Activated naive CD4-positive, alpha-beta T cell treated with anti-CD3 and anti-CD28 coated beads, Interleukin-2, amount 50 U/mL, for 16 hours (primary cell): ENCODE data around the gene ECEL1.

Source experiments
- DNase-seq: peaks from one replicate; pipeline ENCODE4 v3.0.0-alpha.2; 2020

Gene ECEL1

DNA sequence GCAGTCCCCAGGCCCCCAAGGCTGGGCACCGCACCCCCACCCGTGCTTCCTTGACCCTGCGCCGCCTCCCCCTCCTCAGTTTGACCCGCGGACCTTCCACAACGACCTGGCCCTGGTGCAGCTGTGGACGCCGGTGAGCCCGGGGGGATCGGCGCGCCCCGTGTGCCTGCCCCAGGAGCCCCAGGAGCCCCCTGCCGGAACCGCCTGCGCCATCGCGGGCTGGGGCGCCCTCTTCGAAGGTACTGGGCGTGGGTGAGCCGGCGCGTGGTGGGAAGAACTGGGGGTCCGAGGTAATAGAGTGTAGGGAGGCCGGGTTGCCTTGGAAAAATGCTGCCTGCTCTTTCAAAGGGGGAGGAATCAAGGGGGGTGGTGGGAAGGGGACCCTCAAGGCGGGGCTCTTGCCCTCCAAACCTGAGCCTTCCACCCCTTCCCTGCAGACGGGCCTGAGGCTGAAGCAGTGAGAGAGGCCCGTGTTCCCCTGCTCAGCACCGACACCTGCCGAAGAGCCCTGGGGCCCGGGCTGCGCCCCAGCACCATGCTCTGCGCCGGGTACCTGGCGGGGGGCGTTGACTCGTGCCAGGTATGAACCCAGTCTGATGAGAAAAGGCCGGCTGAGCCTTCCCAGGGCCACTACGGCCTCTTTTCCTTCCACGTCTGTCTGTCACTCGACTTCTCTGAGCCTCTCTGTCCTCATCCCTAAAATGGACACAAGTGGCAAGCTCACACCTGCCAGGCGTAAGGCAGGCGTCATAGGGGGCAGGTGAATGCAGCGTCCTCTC lies 35.2 kb upstream of the ECEL1 start:
- DNase-seq = no peak

DNA sequence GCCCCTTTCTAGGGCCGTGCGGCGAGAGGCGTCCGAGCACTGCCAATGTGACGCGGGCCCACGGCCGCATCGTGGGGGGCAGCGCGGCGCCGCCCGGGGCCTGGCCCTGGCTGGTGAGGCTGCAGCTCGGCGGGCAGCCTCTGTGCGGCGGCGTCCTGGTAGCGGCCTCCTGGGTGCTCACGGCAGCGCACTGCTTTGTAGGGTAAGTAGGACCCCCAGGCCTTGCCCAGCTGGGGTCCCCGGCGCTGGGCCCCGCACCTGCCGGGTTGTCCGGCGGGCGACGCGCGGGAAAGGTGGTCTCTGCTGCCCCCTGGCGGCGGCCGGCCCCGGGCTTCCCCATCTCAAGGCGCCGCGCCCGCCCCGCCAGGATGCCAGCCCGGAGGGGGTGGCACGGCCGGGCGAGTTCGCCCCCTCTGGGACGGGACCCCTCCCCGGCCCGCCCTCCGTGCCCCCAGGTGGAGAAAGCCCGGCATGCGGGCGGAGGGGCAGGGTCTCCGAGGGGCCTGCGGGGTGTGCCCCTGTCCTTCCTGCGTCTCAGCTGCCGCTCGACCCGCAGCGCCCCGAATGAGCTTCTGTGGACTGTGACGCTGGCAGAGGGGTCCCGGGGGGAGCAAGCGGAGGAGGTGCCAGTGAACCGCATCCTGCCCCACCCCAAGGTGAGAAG lies 34.5 kb upstream of the ECEL1 start:
- DNase-seq = peak; percentile 71

DNA sequence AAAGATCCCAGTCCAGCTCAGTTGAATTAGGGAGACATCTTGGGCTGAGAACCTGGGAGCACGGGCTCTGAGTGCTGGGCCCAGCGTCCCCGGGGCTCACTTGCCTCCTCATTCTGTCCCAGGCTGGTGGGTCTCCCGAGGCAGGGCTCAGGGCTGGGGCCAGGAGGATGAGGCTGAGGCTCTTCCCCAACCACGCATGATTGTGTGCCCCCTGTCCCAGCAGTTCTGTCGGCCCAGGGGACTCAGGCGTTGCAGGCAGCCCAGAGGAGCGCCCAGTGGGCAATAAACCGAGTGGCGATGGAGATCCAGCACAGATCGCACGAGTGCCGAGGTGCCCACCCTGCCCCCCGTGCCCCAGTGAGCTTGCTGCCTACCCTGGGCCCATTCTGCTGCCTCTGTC lies 33.5 kb upstream of the ECEL1 start:
- DNase-seq = no peak

DNA sequence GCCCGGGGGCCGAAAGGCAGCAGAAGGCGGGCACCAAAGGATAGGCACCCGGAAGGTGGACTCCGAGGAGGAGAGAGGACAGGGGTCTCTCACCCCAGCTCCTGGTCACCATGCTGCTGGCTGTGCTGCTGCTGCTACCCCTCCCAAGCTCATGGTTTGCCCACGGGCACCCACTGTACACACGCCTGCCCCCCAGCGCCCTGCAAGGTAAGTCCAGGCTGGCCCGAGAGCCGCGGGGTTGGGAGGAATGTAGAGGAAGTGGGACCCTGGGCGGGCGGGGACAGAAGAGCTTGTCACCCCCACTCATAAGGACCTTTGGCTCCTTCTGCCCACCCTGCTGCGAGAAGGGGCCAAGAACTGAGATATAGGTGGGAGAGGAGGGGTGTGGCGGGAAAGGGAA lies 32.9 kb upstream of the ECEL1 start:
- no peak for DNase-seq

DNA sequence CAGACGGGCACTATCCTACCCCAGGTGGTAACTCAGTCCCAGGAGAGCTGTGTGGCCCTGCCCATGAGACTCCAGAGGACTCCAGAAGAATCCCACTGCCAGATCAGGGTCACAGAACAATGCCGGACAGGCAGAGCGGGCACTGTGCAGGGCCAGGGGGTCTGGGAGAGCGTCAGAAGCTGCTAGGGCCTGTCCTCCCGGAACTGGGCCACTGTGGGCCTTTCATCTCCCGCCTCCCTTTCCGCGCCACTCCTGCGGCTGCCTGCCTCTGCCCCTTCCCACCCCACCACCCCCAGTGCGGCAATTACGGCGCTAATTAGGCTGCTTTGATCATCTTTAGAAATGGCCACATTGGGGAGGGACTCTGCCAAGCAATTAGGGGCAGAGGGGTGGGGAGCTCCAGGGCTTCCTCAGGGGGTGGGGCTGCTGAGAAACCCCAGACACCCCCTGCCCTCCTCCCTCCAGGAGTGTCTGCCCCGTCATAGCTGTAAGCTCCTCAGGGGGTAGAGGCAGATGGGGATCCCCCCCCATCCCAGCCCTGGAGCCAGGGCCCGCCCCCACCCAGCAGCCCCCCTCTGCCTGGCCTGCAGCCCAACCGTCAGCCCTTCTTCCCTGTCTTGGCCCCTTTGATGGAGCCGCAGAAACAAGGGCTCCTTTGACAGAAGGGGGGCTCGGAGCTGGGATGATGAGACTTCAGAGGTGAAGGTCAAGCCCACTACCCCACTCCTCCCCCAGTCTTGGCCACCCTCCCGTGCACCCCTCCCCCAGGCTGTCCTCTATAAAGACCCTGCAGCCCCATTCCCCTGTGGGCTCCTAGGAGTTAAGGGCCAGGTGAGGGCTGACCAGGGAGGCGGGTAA lies 32.2 kb upstream of the ECEL1 start, which contains the start of gene PRSS56:
Gene PRSS56 (plus strand): TSS at position 808 of the 858 bp plus-strand sequence. CDS start 211 bp downstream, outside the sequence.
- DNase-seq = no peak

DNA sequence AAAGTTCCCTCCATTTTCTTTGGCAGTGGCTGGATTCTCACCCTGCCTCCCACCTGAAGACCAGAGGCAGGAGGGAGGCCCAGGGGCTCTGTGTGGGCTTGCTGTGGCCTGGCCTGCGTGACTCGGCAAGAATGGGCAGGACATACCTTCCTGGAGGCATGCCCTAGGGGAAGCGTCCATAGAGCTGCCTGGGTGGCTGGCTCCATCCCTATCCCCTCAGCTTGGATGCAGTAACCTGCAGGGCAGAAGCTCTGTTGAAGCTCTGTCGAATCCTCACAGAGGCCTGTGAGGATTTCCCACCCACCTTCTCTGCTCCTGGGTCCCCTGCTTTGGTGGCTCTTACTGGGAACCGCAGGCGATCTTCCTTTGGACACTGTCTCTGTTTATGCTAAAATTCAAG lies 31.2 kb upstream of the ECEL1 start:
- DNase-seq = no peak

DNA sequence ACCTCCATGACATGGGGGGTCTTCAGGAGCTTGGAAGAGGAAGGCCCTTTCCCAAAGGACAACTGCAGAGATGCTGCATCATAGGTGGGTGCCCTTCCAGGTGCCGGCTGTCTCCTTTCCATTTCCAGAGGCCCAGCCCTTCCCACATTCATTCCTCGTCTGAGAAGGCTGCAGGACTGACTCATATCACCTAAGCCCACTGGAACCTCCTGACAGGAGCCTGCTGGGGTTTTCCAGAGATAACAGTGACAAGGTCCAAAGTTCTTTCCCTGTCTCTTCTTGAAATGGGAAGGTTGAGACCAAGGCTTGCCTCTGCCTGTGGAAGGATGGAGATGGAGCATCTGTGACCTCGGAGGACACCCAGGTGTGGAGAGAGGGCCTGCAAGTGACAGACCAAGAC lies 28.9 kb upstream of the ECEL1 start:
- no peak for DNase-seq

DNA sequence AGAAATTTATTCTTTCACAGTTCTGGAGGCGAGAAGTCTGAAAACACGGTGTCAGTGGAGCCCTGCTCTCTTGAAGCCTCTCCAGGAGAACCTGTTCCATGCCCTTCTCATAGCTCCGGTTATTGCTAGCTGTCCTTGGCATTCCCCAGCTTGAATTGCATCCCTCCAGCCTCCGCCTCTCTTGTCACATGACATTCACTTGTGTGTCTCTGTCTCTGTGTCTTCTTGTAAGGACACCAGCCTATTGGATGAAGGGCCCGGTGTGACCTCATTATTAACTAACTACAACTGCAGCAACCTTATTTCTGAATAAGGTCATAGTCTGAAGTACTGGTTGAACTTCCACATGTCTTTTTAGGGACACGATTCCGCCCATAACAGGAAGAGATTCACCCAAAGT lies 28.0 kb upstream of the ECEL1 start:
- DNase-seq = no peak

DNA sequence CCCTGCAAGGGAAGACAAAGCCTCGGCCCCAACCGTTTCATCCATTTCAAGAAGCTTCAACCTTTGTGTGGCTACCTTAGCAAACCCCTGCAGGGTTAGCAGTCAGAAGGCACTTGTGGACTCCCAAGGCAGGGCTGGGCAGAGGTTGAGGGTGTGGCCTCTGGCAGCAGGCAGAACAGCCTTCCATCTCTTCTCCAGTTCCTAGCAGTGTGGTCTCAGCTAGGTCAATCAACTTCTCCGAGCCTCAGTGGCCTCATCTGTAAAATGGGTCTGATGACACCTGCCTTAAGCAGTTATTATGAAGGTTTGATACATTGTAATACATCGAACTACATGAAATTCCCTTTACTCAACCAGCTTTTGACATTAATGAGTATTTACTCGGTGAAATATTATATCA lies 25.7 kb upstream of the ECEL1 start:
- DNase-seq = no peak

DNA sequence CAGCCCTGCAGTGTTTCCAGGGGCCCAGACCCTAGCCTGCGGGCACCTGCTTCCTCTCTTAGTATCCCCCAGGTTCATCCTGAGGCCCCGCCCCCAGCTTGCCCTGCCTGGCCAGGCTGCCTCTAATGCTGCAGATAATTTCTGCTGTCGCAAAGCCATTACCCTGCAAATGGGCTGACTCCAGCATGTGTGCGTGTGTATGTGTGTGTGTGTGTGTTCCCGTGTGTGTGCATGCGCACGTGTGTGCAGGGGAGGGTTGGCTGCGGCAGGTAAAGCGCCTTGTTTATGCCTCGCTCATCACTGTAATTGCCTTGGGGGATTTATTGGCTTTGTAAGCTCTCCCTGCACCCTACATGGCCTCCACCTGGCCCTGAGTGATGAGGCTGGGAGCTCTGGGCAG lies 25.0 kb upstream of the ECEL1 start:
- DNase-seq = no peak

DNA sequence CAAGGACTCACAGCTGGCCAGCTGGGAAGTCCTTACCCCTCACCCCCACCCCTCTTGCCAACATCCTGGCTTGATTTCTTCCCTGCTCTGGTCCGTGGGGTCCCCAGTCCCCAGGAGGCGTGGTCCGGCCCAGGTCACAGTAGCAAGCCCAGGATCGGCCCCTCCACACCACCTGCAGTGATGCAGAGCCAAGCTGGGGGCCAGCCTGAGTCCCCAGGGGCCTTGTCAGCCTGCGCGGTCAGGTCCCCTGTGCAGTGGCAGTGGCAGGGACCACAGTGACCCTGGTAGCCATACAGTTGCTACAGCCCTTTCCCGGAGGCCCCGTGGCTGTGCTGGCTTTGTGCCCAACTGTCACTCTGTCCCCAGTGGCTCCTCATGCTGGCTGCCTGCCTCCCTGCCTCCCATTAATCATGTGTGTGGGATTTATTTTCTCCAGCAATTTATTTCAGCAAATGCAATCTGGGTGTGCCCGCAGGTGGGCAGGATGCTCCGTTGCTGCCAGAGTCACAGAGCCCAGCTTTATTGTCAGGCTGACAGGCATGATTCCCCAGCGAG lies 23.8 kb upstream of the ECEL1 start:
- DNase-seq = no peak

DNA sequence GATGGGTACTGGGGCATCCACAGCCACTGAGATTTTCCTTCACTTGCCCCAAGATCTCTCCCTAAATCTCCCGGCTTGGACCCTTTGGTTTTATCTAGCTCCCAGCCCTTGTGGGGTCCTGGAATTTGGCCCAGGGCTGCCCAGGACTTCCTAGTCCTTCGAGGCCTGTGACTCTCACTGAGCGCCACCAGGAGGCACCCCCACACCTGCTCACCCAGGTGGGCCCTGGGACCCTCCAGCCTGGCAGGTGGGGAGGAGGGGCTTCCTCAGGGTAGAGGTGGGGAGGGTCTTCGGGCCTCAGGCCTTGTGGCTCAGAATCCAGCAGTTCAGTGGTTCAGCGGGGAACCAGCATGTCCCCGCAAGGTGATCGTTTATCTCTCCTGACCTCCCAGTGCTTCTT lies 20.6 kb upstream of the ECEL1 start:
- DNase-seq = no peak

DNA sequence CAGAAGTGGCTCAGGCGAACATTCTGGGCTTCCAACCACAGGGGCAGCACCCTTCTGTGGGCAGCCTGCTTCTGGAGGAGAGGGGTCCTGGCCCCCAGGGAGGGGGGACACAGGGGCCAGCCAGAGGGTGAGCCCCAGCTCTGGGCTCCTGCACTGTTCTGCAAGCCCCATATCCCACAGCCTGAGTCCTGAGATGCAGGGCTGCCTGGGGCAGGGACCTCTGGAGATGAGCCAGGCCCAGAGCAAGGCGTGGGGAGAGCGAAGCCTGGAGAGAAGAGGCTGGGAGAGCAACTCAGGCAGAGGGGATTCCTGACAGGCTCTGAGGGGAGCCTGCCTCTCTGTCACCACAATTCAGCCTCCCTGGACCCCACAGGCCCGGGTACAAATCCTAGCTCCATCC lies 19.1 kb upstream of the ECEL1 start:
- no peak for DNase-seq

DNA sequence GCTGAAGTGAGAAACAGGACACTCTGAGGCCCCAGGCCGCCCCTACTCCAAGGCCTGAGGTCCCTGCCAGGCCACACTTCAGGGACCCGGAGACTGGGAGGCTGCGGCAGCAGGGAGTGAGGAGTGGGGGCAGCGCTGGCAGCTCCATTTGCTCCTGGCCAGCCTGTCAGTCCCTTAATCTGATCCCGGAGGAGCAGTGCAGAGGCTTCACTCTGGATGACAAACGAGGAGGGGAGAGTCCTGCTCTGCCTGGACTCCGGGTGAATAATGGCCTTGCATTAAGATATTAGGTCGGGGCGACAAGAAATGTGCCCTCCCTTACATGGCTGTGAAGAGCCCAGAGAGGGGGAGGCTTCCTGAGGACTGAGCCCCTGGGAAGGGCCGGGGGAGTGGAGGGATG lies 18.2 kb upstream of the ECEL1 start:
- DNase-seq = no peak

DNA sequence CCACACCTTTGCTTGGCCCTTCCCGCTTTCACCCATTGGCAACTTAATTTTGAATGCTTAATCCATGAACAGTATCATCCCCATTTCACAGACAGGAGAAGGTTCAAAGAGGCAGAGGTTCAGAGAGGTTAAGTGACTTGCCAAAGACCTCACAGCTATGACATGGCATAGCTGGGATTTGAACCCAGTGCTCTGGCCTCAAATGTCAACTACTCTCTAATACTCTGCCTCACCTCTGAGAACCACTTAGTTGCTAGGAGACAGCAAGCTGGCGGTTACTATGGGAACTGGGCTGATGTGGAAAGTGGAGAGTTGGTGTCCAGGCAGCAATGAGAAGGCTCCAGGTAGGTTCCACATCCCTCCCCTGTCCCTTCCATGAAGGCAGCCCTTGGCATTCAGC lies 16.8 kb upstream of the ECEL1 start:
- no peak for DNase-seq

DNA sequence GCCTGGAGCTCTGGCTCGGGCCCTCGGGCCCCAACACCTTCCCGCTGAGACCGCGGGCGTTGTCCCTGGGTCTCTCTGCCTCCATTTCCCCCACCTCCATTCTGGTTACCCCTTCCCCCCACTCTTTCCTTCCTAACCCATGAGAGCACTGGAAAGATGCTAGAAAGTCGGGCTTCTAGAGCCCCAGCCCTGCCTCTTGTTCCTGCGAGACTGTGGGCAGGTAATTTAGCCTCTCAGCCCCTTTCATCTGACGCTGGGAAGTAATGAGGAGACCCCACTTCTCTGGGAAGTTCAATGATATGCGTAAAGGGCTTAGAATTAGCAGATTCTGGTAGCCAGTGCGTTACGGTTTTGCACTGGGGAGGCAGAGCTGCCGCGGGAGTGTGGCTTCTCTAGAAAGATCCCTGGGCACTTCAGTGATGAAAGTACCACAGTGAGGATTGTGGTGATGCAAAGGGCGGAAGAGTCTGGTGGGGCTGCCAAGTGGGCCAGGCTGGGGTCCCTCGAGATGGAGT lies 16.2 kb upstream of the ECEL1 start:
- no peak for DNase-seq

DNA sequence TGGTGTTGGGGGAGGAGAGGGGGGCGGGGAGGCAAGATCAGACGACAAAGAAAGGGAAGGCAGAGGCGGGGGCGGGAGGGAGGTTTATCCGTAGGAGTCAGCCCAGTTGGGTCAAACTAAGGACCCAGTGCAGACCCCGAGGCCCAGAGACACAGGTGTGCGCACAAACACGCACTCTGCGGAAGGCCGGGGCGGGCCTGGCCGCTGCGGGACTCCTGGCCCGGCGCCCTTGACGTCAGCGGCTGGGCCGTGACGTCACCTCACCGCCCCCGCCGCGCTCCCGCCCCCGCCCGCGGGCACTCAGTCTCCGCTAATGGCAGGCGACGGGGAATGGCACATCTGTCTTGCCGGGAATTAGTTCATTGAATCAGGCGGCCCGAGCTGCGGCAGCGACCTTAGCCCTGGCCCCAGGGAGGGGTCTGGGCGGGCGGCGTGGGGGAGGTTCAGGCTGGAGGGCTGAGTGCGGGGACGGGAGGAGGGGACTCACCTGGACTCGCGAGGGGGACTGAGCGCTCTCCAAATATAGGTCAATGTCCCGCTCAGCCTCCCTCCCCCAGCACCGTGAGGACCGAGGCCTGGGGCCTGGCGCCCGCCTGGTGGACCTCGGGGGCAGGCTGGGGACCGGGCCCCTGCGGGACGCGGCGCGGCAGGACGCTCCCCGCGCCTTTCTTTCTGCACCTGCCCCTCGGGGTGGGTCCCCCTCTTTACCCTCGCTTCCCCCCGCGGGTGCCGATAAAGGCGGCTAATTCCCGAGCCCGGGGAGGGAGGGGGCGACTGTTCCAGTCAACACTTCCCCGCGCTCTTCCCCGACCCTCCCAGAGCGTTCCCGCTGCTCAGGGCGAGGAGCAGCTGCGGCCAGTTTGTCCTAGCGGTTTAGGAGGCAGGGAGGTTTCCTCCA lies 15.5 kb upstream of the ECEL1 start:
- DNase-seq = peak; percentile 41

DNA sequence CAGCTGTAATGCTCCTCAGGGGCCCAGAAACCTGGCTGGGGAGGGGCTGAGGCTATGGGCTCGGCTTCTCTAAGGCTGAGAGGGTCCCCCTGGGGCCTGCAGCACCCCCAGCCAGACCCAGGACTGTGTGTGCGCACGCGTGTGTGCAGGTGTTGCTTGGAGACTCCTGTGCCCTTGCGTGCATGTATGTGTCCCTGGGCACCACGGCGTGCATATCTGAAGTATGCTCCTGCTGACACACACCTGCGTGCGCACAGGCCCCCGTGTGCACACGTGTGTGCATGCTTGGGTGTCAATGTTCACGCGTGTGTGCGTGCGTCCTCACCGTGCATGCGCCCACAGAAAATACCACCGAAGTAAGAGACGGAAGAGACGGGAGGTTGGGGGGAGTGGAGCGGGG lies 14.9 kb upstream of the ECEL1 start:
- no peak for DNase-seq

DNA sequence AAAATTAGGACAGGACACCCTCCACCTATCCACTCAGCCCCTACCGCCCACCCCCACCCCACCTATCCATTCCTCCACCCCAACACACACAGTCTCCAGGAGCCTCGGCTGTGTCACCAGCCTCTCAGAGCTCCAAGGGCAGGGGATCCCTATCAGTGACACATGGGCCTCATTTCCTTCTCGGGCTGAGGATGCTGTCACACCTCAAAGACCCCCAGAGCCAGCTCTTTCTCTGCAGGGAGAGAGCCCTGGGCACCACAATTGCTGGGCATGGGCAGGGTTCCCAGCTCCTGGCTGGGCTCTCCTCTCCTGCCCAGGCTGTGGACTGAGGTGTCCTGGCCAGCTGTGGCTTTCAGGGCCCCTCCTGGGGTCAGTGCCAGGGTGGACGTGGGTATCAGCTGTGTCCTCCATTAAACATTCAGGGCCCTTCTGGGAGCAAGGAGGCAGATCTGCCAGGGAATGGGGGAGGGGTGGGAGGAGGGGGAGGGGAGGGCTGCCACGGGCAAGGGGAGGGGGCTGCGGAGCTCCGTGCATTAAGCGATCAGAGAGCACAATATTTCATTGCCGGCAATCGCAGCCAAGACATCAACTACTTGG lies 14.3 kb upstream of the ECEL1 start:
- no peak for DNase-seq

DNA sequence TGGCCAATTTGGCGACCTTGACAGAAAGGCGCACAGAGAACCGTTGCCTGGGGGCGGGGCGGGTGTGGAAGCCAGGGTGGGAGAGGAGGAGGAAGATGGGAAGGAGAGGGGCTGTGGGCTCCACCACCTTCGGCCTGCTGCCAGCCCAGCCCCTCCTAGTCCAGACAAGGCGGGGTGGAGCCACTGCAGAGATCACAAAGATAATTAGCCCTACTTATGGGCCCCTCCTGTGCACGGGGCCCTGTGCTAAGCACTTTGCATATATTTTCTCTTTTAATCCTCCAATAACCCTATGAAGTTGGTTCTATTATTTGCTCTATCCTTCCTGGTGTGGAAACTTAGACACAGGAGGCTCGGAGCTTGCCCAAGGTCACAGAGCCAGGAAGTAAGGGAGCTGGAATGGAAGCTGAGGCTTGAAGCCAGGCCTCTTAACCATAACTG lies 13.7 kb upstream of the ECEL1 start:
- no peak for DNase-seq

DNA sequence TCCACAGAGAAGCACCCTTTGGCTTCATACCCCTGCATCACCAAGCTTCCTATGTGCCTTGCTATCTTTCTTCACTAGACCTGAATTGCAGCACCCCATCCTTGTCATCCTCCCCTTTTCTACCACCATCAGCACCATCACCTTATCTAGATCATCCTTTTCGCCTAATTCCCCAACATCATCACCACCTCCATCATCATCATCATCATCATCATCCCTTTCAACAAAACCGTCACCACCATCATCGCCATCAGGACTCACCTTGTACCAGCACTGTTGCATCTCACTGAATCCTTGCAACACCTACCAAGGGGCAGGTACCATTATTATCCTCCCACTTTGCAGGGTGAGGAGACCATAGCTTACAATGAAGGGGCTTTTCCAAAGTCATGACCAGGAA lies 10.8 kb upstream of the ECEL1 start:
- DNase-seq = no peak

DNA sequence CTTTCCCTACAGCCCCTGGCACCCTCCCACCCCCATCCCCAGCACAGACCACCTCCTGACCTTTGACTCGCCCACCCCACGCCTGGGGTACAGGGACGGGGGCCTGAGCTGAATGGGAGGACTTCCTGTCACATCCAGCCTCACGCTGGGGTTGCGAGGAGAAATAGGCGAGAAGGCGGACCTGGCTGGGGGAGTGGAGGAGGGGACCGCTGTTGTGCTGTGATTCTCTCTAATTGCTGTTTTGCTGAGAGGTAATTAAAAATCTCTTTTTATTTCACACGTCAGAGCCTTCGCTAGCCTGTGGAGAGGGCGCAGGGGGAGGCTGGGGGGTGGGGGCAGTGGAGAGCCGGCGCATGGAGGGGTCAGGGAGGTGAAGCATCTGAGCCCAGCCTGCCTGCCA lies 9.7 kb upstream of the ECEL1 start:
- DNase-seq = no peak
